ENCODE results near the gene SH3BP2.

The SH3BP2 gene

GRCh38 chr4:2858451-2859217 is 65.7 kb downstream of the SH3BP2 start:
- no peak for DNase-seq

- no peak for DNase-seq
Measured at GRCh38 chr4:2859514-2859913, 66.6 kb downstream of the SH3BP2 start.

- no peak for DNase-seq
Measured at GRCh38 chr4:2860391-2861348, 67.8 kb downstream of the SH3BP2 start.

GRCh38 chr4:2861631-2862436 is 68.9 kb downstream of the SH3BP2 start:
- no peak for DNase-seq

- DNase-seq: no peak
Measured at GRCh38 chr4:2862528-2862927, 69.6 kb downstream of the SH3BP2 start.

GRCh38 chr4:2863649-2864048 is 70.8 kb downstream of the SH3BP2 start:
- no peak for DNase-seq

GRCh38 chr4:2865196-2865780 is 72.4 kb downstream of the SH3BP2 start:
- DNase-seq: no peak

GRCh38 chr4:2866160-2866861 is 73.4 kb downstream of the SH3BP2 start:
- no peak for DNase-seq

GRCh38 chr4:2866891-2867290 is 74.0 kb downstream of the SH3BP2 start:
- no peak for DNase-seq

GRCh38 chr4:2867758-2868491 is 75.0 kb downstream of the SH3BP2 start:
- DNase-seq: no peak

- DNase-seq: no peak
Measured at GRCh38 chr4:2868877-2869487, 76.1 kb downstream of the SH3BP2 start.

GRCh38 chr4:2869659-2870058 is 76.8 kb downstream of the SH3BP2 start:
- DNase-seq: no peak

GRCh38 chr4:2870082-2870481 is 77.2 kb downstream of the SH3BP2 start:
- no peak for DNase-seq

- DNase-seq: no peak
Measured at GRCh38 chr4:2871466-2871865, 78.6 kb downstream of the SH3BP2 start.

- no peak for DNase-seq
Measured at GRCh38 chr4:2871911-2872310, 79.0 kb downstream of the SH3BP2 start.

GRCh38 chr4:2873329-2873728 is 80.4 kb downstream of the SH3BP2 start:
- DNase-seq: no peak

GRCh38 chr4:2874861-2875260 is 82.0 kb downstream of the SH3BP2 start:
- no peak for DNase-seq

- DNase-seq: no peak
Measured at GRCh38 chr4:2875556-2875955, 82.7 kb downstream of the SH3BP2 start.

GRCh38 chr4:2878346-2878745 is 85.5 kb downstream of the SH3BP2 start:
- no peak for DNase-seq

GRCh38 chr4:2879026-2879425 is 86.1 kb downstream of the SH3BP2 start:
- DNase-seq: no peak

GRCh38 chr4:2881431-2881830 is 88.5 kb downstream of the SH3BP2 start:
- no peak for DNase-seq
